ENCODE results near the gene SAMM50.

SAMM50 gene

DNA sequence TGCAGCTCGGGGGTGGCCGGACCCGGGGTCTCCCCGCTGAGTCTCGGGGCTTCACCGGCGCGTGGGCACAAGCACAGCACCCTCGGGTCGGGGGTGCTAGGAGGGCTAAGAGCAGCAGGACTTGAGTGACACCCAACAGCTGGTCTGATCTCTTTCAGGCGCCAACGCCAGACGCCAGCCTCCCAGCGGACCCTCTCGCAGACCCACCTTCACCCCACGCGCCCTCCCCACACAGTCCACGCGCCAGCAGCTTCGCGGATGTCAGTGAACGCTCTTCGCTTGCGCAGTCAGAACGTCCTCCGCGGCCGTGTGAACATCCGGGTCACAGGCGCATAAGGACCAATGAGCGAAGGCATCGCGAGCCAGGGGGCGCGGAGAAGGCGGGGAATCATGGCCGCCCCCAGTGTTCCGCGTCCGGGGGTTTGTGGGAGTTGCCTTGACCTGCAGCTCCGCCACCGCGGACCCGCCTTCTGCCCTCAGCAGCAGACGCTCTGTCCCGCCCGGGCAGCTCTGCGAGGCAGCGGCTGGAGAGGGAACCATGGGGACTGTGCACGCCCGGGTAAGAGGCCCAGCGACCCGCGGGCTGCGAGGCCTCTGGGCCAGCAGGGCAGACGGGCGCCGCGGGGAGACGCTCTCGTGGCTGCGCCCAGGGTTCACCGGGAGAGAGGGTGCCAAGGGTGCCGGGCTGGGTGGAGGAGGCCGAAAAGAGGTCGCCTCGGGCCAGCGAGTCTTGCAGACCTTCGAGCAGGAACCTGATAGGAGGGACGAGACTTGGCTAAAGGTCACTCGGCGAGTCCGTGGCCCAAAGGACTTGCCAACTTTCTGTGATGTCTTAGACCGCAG lies at the start of gene SAMM50:
Gene SAMM50, plus strand, starts transcription at position 403 of the 843 bp plus-strand sequence. Its CDS starts 136 bp downstream, at position 539.
- DNase-seq (ENCODE audit: low read depth) = peak; percentile 85

DNA sequence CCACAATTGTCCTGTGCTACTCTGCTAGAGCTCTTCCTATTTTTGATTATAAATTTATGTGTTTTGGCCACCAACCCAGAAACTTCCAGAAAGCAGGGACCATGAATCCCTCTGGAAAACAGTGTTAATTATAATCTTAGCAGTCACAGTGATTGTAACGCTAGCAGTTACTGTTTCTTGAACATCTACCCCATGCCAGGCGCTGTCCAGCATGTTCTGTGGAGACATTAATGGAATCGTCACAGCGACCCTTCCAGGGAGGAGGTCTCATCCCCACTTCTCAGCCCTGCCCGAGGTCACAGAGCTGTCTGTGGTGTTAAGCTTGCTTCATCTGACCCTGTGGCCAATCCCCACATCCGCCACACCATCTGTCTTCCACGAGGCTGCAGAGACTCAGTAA lies 49.6 kb upstream of the SAMM50 start:
- DNase-seq (ENCODE audit: low read depth) = no peak

DNA sequence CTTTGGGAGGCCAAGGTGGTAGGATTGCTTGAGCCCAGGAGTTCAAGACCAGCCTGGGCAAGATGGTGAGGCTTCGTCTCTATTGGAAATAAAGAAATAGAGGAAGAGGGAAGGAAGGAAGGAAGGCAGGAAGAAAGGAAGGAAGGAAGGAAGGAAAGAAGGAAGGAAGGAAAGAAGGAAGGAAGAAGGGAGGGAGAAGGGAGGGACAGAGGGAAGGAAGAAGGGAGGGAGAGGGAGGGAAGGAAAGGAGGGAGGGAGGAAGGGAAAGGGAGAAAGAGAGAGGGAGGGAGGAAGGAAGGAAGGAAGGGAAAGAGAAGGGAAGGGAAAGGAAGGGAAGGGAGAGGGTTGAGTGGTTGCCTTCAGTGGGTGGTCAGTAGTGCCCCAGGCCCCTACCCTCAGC lies 45.5 kb upstream of the SAMM50 start:
- no peak for DNase-seq (ENCODE audit: low read depth)

DNA sequence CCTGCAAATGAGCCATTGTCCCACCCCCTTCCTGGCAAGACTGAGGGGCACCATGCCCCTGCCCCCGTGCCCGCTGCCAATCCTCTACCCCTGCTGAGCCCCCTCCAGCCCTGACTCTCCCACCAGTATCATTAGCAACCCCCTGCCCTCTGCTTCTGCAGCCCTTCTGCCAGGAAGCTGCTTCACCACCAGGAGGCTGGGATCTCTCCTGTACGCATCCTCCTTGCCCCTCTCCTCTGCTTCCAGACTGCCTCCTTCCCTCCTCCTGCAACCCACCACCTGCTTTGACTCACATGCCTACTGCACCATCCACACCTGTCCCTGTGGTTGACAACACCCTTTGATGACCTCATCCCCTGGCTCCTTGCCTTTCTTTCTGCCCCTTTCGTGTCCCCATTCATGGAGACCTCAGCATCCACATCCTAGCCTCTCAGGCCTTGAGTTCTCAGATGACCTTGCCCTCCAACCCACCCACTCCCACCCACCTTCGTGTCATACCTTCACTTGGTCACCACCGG lies 45.0 kb upstream of the SAMM50 start:
- DNase-seq (ENCODE audit: low read depth) = no peak

DNA sequence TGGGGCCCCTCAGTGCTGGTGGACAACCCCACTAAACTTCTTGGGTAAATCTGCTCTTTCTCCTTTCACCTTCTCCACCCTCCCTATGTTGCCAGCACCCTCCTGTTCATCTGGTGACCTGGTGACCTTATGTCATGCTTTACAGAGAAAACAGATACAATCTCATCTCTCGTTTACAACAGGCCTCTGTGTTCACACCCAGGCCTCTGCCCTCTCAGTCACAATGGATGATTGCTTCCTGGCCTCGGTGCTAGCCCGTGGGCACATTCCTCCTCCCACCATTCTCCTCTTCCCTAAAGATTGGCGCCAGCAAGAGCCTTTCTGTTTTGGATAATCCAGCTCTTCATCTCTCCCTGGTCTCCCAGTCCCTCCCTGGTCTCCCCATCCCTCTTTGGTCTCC lies 43.9 kb upstream of the SAMM50 start:
- DNase-seq (ENCODE audit: low read depth) = no peak

DNA sequence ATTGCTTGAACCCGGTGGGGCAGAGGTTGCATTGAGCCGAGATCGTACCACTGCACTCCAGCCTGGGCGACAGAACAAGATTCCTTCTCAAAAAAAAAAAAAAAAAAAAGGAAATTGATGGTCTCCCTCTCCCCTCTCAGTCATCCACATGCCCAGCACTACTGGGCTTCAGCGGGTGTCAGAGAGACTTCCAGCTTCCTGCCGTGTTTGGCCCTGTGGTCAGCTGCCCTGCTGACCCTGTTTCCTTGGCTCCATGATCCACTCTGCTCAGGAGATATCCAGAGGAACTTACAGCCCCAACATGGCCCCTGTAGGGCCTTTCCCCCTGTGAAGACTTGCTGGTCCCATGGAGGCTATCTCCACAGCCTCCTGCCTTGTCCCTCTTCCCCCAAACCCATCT lies 37.7 kb upstream of the SAMM50 start:
- no peak for DNase-seq (ENCODE audit: low read depth)

DNA sequence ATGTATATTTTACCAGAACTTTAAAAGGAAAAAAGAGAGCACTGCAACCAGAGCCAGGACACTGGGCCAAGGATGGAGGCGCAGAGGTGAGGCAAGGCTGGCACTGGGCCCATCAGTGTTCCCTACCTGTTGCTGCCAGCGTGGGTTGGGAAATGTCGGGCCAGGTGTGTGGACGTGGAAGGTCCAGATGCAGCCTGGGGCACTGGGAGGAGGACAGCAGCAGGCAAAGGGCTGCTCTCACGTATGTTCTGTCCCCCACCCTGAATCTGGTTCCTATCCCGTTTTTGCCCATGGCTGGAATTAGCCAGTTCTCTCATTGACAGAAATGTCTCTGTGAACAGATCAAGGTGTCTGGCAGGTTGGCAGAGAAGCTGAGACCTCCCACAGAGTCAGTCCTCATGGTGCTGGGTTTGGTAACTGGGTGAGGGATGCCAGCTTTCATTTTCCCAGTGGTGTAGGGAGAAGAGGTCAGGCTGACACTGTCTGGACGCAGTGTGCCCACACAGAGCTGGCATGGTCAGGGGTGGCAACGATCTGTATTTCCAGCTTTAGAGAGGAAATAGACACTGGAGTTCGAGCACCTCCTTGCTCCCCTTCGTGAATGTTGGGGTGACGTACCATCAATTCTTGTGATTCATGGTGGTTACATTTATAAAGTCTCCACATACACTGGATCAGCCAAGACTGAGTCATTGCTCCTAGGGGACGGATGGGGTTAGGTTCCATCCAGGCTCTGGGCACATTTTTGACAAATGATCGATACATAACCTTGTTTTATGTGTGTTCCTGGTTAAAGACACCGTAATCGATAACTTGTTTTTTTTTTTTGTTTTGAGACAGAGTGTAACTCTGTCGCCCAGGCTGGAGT lies 35.9 kb upstream of the SAMM50 start:
- no peak for DNase-seq (ENCODE audit: low read depth)

DNA sequence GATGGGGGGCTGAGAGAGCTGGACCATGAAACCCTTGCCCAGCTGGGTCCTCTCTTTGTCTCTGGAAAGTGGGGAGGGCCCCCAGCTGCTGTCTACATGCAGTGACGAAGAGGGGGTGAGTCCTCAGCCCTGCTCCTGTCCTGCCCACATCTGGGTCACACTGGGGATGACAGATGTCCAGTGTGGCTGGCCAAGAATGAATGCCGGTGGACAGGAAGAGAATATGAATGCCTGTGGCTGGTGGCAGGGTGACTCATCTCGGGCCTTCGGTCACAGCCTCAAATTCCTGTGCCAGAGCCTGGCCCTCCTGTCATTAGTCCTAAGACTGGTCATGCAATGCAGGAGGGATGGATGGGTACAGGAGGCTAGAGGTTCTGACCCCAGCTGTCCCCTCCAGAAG lies 33.9 kb upstream of the SAMM50 start:
- no peak for DNase-seq (ENCODE audit: low read depth)

DNA sequence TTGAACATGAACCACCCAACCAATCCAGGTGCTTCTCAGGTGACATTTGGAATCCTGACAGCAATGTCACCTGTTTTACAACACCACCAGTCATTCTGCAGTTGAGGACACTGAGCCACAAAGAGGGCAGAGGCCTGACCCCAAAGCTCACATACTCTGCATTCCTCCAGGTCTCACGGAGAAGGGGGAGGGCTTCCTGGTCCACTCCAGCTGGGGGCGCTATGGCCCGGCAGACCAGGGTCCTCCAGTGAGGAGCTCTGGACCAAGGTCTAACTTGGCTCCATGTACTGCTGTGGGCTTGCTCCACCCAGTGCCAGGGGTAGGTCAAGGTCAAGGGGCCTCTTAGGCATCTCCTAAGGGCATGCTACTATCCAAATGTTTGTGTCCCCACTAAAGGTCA lies 33.1 kb upstream of the SAMM50 start:
- no peak for DNase-seq (ENCODE audit: low read depth)

DNA sequence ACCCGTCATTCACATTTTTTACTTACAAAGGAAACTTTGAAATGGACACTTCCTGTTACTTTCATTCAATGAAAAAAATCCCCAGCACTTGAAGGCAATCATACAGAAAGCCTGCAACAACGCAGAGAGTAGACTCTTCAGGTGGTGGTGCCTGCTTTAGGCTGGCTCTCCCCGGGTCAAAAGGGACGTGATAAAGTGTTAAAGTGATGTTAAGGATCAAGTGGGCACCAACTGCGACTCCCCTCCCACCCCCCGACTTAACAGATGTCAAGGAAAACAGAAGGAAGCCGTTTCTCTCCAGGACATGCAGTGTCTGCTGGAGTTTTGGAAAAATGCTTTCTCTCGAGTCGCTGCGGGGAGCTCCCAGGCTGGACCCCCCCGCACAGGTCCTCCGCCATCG lies 32.1 kb upstream of the SAMM50 start:
- DNase-seq (ENCODE audit: low read depth) = no peak

DNA sequence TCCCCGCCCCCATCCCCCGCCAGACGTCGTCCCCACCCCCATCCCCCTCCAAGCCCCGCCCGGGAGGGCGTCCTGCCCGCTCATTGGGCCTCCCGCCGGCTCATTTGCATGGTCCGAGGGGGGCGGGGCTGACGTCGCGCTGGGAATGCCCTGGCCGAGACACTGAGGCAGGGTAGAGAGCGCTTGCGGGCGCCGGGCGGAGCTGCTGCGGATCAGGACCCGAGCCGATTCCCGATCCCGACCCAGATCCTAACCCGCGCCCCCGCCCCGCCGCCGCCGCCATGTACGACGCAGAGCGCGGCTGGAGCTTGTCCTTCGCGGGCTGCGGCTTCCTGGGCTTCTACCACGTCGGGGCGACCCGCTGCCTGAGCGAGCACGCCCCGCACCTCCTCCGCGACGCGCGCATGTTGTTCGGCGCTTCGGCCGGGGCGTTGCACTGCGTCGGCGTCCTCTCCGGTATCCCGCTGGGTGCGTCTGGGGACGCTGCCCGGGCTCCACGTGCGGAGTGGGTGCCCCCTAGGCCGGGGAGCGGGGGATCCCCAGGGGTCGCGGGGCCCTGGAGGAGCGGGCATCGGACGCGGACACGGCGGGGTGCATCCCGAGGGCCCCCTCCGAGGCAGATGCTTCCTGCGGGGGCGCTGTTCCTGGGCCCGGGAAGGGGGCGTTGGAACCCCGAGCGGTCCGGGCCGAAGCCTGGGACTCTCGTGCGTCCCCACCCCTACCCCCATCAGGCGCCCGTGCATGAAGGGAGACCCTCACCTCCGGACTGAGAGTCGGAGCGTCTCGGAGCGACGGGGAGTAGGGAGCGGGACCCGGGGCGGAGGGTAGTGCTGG lies 31.4 kb upstream of the SAMM50 start, which contains the start of gene PNPLA3:
Gene PNPLA3, plus strand, starts transcription at position 175 of the 834 bp plus-strand sequence. Its CDS starts 107 bp downstream, at position 282.
- DNase-seq (ENCODE audit: low read depth) = peak; percentile 64

DNA sequence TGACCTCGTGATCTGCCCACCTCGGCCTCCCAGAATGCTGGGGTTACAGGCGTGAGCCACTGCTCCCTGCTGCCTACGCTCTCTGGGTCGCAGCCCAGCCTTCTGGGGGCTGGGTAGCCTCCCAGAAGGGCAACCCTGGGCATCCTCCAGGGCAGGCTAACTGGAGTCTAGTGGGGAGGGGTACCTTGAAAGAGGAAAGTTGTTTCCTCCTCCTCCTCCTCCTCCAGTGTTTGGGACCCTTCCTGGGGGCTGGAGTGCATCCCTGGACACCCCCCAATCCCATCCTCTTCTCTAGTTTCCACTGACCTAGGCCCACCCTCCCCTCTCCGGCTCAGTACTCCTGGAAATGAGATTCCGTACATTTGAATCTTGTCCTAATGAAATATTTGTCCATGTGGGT lies 30.4 kb upstream of the SAMM50 start:
- DNase-seq (ENCODE audit: low read depth) = no peak

DNA sequence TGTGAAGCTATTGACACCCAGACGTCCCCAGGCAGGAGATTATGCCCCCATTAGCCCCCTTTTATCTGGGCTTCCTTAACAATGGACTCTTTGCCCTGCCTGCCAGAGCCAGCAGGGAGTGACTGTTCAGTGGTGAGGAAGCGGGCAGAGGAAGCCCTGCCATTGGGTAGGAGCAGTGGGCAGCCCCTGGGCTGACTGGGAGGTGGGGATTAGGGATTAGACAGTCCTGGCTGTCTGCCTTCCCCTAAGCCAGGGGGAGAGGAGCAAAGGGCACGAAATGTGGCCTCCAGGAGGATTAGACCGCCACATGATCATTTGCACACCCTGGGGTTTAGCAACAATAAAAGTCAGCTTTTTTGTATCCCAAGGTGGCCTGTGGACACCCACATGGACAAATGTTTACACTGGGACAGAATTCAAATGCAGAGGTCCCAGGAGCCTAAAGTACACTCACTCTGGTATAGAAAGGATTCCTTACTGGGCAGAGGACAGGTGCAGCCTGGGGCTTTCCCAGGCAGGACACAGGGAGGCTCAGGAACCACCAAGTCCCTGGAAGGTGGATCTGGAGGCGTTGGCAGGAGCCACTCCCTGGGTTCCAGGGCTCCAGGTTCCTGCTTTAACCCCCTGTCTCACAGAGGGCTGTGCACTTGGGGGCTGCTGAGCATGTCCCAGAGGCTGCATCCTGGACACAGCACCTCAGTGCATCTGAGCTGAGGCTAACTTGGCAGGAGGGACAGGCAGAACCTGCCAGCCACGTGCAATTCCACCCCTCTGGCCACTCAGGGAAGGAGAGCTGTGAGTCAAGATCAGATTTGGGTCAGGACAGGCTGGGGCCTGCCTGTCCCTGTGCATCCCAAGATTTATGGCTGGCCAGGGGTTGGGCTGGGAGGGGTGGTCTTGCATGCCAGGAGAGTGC lies 29.6 kb upstream of the SAMM50 start:
- DNase-seq (ENCODE audit: low read depth) = no peak

DNA sequence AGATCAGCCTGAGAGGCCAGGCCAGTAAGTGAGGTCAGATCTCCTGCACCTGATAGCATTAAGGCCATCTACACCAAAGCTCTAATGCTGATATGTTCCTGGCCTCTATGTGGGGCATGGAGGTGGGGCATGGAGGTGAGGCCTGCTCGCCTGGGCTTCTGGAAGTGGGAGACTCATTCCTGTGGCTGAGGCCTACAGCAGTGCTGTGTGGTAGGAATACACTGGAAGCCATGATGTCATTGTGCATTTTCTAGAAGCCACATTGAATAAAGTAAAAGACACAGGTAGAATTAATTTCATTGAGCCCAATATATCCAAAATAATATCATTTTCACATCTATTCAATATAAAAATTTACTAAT lies 28.9 kb upstream of the SAMM50 start:
- DNase-seq (ENCODE audit: low read depth) = no peak

DNA sequence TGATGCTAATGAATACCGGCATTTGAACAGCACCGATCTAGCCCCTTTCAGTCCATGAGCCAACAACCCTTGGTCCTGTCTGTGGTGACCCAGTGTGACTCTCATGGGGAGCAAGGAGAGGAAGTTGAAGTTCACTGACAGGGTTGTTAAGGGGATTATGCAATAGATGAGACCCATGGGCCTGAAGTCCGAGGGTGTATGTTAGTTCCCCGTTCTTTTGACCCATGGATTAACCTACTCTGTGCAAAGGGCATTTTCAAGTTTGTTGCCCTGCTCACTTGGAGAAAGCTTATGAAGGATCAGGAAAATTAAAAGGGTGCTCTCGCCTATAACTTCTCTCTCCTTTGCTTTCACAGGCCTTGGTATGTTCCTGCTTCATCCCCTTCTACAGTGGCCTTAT lies 26.8 kb upstream of the SAMM50 start:
- DNase-seq (ENCODE audit: low read depth) = no peak

DNA sequence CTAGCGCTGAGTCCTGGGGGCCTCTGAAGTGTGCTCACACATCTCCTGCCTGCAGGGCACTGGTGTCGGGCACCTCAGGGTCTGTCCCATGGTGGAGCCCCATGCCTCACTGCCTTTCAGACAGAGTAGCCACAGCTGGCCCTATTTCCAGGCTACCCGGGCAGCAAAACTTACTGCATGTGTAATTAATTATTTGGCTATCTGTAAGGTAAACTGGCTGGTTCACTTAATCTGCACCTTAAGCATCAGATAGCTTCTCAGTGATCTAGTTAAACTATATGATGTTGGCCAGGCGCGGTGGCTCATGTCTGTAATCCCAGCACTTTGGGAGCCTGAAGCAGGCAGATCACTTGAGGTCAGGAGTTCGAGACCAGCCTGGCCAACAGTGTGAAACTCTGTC lies 26.3 kb upstream of the SAMM50 start:
- DNase-seq (ENCODE audit: low read depth) = no peak

DNA sequence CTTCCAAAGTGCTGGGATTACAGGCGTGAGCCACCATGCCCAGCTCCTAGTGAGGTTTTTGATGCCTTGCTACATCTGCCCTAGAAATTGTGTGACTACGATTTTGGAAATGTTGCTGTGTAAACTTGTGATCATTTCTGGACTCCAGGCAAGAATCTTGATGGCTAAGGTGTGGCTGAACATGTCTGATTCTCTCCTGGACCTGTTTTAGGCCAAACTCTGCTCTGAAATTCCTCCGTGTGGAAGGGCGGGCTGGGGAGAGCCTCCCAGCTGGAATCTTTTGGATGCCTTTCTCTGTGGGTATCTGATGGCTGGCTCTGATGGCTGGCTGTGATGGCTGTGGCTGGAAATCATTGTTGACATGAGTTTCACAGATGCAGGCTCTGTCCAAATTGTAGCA lies 23.5 kb upstream of the SAMM50 start:
- DNase-seq (ENCODE audit: low read depth) = no peak

DNA sequence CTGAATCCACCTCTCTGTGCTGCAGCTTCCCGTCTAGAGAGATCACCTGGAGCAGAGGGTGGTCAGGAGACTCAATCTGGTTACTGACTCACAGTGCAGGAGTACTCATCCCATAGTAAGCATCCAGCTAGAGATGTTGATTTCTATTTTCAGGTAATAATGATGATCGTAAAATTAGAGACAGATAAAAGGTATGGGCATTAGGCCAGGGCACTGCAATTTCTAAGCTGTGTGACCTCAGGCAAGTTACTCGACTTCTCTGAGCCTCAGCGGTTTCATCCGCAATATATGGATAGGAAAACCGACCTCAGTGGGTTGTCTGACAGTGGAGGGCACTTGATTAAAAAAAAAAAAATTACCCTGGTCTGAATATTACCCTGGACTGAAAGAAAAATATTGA lies 13.8 kb upstream of the SAMM50 start:
- DNase-seq (ENCODE audit: low read depth) = no peak

DNA sequence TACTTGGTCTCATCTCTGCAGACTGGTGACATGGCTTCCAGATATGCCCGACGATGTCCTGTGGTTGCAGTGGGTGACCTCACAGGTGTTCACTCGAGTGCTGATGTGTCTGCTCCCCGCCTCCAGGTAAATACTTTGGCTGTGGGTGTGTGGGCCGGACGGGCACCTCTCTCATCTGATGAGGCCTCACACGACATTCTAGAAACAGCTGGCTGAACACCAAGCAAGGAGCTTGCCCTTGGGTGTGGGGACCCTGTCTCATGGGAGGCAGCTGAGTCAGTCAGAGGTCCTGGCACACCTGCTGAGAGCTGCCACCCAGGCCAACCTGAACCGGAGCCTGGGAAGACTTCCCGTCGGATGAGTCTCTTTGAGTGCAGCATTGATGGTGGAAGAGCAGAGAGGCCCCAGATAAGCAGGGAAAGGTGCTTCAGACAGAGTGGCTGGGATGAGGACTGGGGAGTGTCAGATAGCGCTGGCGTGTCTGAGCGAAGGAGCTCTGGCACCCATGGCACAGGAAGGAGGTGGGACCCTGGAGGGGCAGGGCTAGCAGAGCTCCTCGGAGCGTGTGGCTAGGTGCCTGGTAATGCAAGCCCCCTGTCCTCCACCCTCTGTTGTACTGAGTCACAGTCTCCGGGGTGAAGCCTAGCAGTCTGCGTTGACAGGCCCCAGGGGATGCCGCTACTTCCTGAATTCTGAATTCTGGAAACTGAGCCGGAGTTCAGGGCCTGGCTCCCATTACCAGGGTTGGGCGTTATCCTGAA lies 10.4 kb upstream of the SAMM50 start:
- no peak for DNase-seq (ENCODE audit: low read depth)
